ENCODE measurements around the gene PIGM.

PIGM gene

GRCh38 chr1:159985473-159985872 is 46.3 kb downstream of the PIGM start:
- no peak for DNase-seq

GRCh38 chr1:159983681-159984080 is 48.1 kb downstream of the PIGM start:
- DNase-seq: no peak

GRCh38 chr1:159982280-159982679 is 49.5 kb downstream of the PIGM start:
- DNase-seq: no peak

- no peak for DNase-seq
Observed at GRCh38 chr1:159981351-159982055, 50.3 kb downstream of the PIGM start.

- DNase-seq: no peak
Observed at GRCh38 chr1:159980786-159981185, 51.0 kb downstream of the PIGM start.

- no peak for DNase-seq
Observed at GRCh38 chr1:159980076-159980475, 51.7 kb downstream of the PIGM start.

GRCh38 chr1:159979257-159979656 is 52.5 kb downstream of the PIGM start:
- DNase-seq: no peak

- DNase-seq: no peak
Observed at GRCh38 chr1:159978107-159978398, 53.7 kb downstream of the PIGM start.

- DNase-seq: no peak
Observed at GRCh38 chr1:159977364-159978106, 54.3 kb downstream of the PIGM start.
